ENCODE results near the gene IPO11. TPM values are rescaled to one million over a fixed set of nuclear protein-coding genes. Genes with fewer than 3 reads are reported as not detected.

Gene IPO11
- total RNA-seq, 1 experiment from 2014 or later = 47.1 TPM

DNA sequence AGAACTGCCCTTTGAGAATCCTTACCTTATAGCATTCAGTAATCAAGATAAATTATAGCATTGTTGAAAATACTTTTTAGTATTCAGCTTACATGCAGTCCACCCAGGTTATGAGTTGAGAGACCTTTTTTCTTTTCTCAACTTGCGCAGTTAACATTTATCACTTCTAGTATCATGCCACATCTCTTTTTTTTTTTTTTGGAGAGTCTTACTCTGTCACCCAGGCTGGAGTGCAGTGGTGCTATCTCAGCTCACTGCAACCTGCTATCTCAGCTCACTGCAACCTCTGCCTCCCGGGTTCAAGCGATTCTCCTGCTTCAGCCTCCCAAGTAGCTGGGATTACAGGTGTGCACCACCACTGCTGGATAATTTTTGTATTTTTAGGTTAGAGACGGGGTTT lies 195.1 kb downstream of the IPO11 start:
- no peaks in the 10 kb centered on the region for H3F3A ChIP-seq (ENCODE audit: insufficient read depth, low read depth)
- H3K36me3 ChIP-seq (ENCODE audit: low read depth) = no peaks in the 10 kb centered on the region
- no peak overlapping the region for H2AFZ ChIP-seq
- TF ChIP-seq, protein P1, sequence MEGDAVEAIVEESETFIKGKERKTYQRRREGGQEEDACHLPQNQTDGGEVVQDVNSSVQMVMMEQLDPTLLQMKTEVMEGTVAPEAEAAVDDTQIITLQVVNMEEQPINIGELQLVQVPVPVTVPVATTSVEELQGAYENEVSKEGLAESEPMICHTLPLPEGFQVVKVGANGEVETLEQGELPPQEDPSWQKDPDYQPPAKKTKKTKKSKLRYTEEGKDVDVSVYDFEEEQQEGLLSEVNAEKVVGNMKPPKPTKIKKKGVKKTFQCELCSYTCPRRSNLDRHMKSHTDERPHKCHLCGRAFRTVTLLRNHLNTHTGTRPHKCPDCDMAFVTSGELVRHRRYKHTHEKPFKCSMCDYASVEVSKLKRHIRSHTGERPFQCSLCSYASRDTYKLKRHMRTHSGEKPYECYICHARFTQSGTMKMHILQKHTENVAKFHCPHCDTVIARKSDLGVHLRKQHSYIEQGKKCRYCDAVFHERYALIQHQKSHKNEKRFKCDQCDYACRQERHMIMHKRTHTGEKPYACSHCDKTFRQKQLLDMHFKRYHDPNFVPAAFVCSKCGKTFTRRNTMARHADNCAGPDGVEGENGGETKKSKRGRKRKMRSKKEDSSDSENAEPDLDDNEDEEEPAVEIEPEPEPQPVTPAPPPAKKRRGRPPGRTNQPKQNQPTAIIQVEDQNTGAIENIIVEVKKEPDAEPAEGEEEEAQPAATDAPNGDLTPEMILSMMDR (conservative IDR thresholded peaks at IDR 0.05) = no peak
- TF ChIP-seq EZH2 (IDR thresholded peaks at IDR 0.05; ENCODE audit: low read depth) = no peak
- no TSS peak for BruUV-seq (replicated peaks)
- DNase-seq = no peak
- H3K9me2 ChIP-seq (ENCODE audit: insufficient read depth) = no peaks in the 10 kb centered on the region
- no peaks in the 10 kb centered on the region for H3K27me3 ChIP-seq (ENCODE audit: insufficient read depth, low read depth)
- no peaks in the 10 kb centered on the region for H3K4me1 ChIP-seq (replicated peaks; ENCODE audit: insufficient read depth)
- intact Hi-C loops (cut with micrococcal nuclease; ENCODE audit: unreplicated experiment) = loop anchor here (10.0 kb wide), 2 partner anchors 83 to 153 kb away; no protein-coding TSS in a partner anchor
- no peak overlapping the region for H3K4me3 ChIP-seq
- no peaks in the 10 kb centered on the region for H4K20me1 ChIP-seq (ENCODE audit: insufficient read depth)
- H3K9me3 ChIP-seq (ENCODE audit: insufficient read depth, low read depth) = no peaks in the 10 kb centered on the region
- H3K4me2 ChIP-seq = no peak overlapping the region
- POLR2A ChIA-PET (ENCODE audit: unreplicated experiment) = no interaction called here
- H3K27ac ChIP-seq = no peak overlapping the region
- CTCF ChIA-PET = no interaction called here
- no peaks in the 10 kb centered on the region for H3K79me2 ChIP-seq (ENCODE audit: low read depth)

DNA sequence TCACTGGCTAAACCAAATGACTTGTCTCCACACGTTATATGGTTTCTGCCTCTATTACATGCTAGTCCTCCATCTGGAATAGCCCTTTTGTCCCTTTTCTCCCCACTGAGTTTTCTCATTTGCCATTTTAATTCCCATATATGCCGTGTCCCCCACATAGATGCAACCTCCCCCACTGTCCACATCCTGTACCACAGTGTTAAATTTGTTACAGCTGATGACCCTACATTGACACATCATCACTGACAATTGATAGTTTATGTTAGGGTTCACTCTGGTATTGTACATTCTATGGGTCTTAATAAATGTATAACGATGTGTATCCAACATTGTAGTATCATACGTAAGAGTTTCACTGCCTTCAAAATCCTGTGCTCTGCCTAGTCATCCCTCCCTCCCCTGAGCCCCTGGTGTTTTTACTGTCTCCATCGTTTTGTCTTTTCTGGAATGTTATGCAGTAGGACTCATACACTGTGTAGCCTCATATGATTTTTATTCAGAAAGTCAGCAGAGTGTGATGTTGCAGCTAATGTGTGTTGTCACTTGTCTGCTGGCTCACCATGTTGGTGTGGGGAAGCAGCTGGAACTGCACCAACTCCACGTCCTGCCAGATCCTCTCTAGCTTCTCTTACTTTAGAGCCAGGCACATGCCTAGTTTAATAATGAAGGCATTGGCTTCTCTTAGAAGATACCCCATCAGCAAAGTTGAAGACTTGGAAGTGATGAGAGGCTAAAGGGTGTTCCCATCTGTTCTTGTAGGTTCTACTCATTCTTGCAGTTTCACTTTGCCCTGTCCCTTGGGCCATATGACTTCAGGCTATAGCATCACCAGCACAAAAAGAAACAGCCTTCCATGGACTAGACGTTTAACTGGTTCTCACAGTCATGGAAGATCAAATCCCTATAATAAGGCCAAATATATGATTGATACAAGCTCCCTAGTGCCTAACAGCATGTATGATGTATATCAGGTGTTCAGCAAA lies 196.3 kb downstream of the IPO11 start:
- ChIA-PET CTCF (no interaction called here), POLR2A (ENCODE audit: unreplicated experiment) (no interaction called here)
- no peak for TF ChIP-seq EZH2 (IDR thresholded peaks at IDR 0.05; ENCODE audit: low read depth)
- TF ChIP-seq, protein P1 (conservative IDR thresholded peaks at IDR 0.05) = no peak
- no peak for DNase-seq
- H3K9me2 ChIP-seq (ENCODE audit: insufficient read depth) = no peaks in the 10 kb centered on the region
- no peak overlapping the region for H3K4me3 ChIP-seq
- H2AFZ ChIP-seq = no peak overlapping the region
- H3K9me3 ChIP-seq (ENCODE audit: insufficient read depth, low read depth) = no peaks in the 10 kb centered on the region
- no peak overlapping the region for H3K27ac ChIP-seq
- intact Hi-C loops (cut with micrococcal nuclease; ENCODE audit: unreplicated experiment) = loop anchor here (10.0 kb wide), 2 partner anchors 84 to 154 kb away; no protein-coding TSS in a partner anchor
- H3K27me3 ChIP-seq (ENCODE audit: insufficient read depth, low read depth) = no peaks in the 10 kb centered on the region
- H3K36me3 ChIP-seq (ENCODE audit: low read depth) = no peaks in the 10 kb centered on the region
- no TSS peak for BruUV-seq (replicated peaks)
- no peaks in the 10 kb centered on the region for H3K79me2 ChIP-seq (ENCODE audit: low read depth)
- H3K4me1 ChIP-seq (replicated peaks; ENCODE audit: insufficient read depth) = no peaks in the 10 kb centered on the region
- no peaks in the 10 kb centered on the region for H3F3A ChIP-seq (ENCODE audit: insufficient read depth, low read depth)
- H3K4me2 ChIP-seq = no peak overlapping the region
- H4K20me1 ChIP-seq (ENCODE audit: insufficient read depth) = no peaks in the 10 kb centered on the region

DNA sequence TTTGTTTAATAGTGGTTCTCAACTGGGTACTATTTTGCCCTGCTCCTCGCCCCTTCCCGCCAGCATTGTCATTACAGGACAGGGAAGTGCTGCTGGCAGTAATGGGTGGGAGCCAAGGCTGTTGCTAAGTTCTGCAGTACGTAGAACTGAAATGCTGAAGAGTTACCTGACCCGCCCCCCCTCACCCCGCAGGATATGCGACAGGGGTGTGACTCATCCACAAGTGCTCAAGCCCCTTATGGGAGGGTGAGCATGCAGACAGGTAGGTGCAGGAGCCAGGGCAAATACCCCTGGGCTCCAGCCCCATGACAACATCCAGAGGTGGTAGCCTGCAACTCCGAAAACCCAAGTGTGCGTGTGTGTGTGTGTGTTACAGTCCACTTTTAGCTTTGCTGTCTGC lies 201.8 kb downstream of the IPO11 start:
- Histone ChIP-seq H3K9me2 (ENCODE audit: insufficient read depth) (no peaks in the 10 kb centered on the region), H3K27ac (no peak overlapping the region), H2AFZ (no peak overlapping the region), H3K27me3 (ENCODE audit: insufficient read depth, low read depth) (no peaks in the 10 kb centered on the region), H3K79me2 (ENCODE audit: low read depth) (no peaks in the 10 kb centered on the region), H3K4me3 (no peak overlapping the region), H3K36me3 (ENCODE audit: low read depth) (no peaks in the 10 kb centered on the region), H3K4me2 (no peak overlapping the region), H3K9me3 (ENCODE audit: insufficient read depth, low read depth) (no peaks in the 10 kb centered on the region), H3F3A (ENCODE audit: insufficient read depth, low read depth) (no peaks in the 10 kb centered on the region), H3K4me1 (replicated peaks; ENCODE audit: insufficient read depth) (no peaks in the 10 kb centered on the region), H4K20me1 (ENCODE audit: insufficient read depth) (no peaks in the 10 kb centered on the region)
- BruUV-seq (replicated peaks) = no TSS peak
- ChIA-PET POLR2A (ENCODE audit: unreplicated experiment) (no interaction called here), CTCF (no interaction called here)
- intact Hi-C loops (cut with micrococcal nuclease; ENCODE audit: unreplicated experiment) = no loop called here
- DNase-seq = no peak
- TF ChIP-seq, protein P1 (conservative IDR thresholded peaks at IDR 0.05) = no peak
- no peak for TF ChIP-seq EZH2 (IDR thresholded peaks at IDR 0.05; ENCODE audit: low read depth)
